Ammon's horn (tissue), 1 donor: Measurements from ENCODE around the gene KIRREL3.
A peak's percentile ranks its signal among the peaks of the same experiment; 100 is the strongest.

ENCODE experiments used
- DNase-seq: peaks from one replicate; pipeline ENCODE4 v3.0.0-alpha.2; 2016; ENCODE audit warnings: low spot score

Gene KIRREL3

GRCh38 chr11:126528075-126528474 lies 472.5 kb downstream of the KIRREL3 start:
- no peak for DNase-seq

- no peak for DNase-seq
Observed at GRCh38 chr11:126527651-126528050, 472.9 kb downstream of the KIRREL3 start.

- DNase-seq, result no peak
Observed at GRCh38 chr11:126526471-126526870, 474.1 kb downstream of the KIRREL3 start.

- no peak for DNase-seq
Observed at GRCh38 chr11:126525702-126526101, 474.9 kb downstream of the KIRREL3 start.

GRCh38 chr11:126525216-126525615 lies 475.4 kb downstream of the KIRREL3 start:
- DNase-seq, result no peak

- DNase-seq, result no peak
Observed at GRCh38 chr11:126523441-126524205, 476.9 kb downstream of the KIRREL3 start.

- DNase-seq, result no peak
Observed at GRCh38 chr11:126522606-126523005, 478.0 kb downstream of the KIRREL3 start.

- DNase-seq, result no peak
Observed at GRCh38 chr11:126522152-126522551, 478.4 kb downstream of the KIRREL3 start.

GRCh38 chr11:126521196-126521595 lies 479.4 kb downstream of the KIRREL3 start:
- no peak for DNase-seq

- peak; percentile 29 for DNase-seq
Observed at GRCh38 chr11:126519764-126520734, 480.5 kb downstream of the KIRREL3 start.

- no peak for DNase-seq
Observed at GRCh38 chr11:126518972-126519690, 481.4 kb downstream of the KIRREL3 start.

- DNase-seq, result no peak
Observed at GRCh38 chr11:126518071-126518971, 482.2 kb downstream of the KIRREL3 start.

GRCh38 chr11:126515501-126515900 lies 485.1 kb downstream of the KIRREL3 start:
- DNase-seq, result no peak

GRCh38 chr11:126514061-126514693 lies 486.4 kb downstream of the KIRREL3 start:
- DNase-seq, result no peak

- no peak for DNase-seq
Observed at GRCh38 chr11:126512741-126513715, 487.5 kb downstream of the KIRREL3 start.

- no peak for DNase-seq
Observed at GRCh38 chr11:126512251-126512650, 488.3 kb downstream of the KIRREL3 start.

- DNase-seq, result no peak
Observed at GRCh38 chr11:126511475-126512115, 489.0 kb downstream of the KIRREL3 start.

GRCh38 chr11:126510621-126511370 lies 489.8 kb downstream of the KIRREL3 start:
- no peak for DNase-seq
